Endothelial cell of umbilical vein (primary cell): Measurements from ENCODE around the gene ZBTB7B. TPM values are rescaled to one million over a fixed set of nuclear protein-coding genes. Genes with fewer than 3 reads are reported as not detected.

Source experiments
- BruUV-seq: library from RNA; stranded (reverse); fragments of 400-500 nt; replicated peaks from 2 replicates; lab custom pipeline; 2021; lab: Mats Ljungman, UMichigan
- CTCF ChIA-PET: fragments of 300-600, 350-600 bp; sonication (Branson Sonifier 250); formaldehyde crosslinking; loops from one replicate; lab custom pipeline; 2021; ENCODE audit warnings: antibody characterized with exemption, inconsistent platforms; lab: Charles Lee
- POLR2A ChIA-PET: fragments of 300-600, 350-600 bp; sonication (Branson Sonifier 250); formaldehyde crosslinking; loops from one replicate; lab custom pipeline; 2021; ENCODE audit warnings: antibody characterized with exemption, inconsistent platforms; lab: Charles Lee
- DNase-seq: peaks from one replicate; pipeline ENCODE4 v3.0.0-alpha.2; 2011; ENCODE audit warnings: low read depth, low spot score
- FAIRE-seq: peaks from 2 replicates; lab custom pipeline; 2011; peaks lifted over from hg19 to GRCh38; lab: Jason Lieb, UNC
- H2AFZ ChIP-seq: 2 replicates; pipeline ENCODE4 v1.6.0; 2012; ENCODE audit warnings: low read depth, low read length, control low read depth, inconsistent platforms
- H3K27ac ChIP-seq: 2 replicates; pipeline ENCODE4 v1.5.1; 2011; ENCODE audit warnings: low read depth, mild to moderate bottlenecking, control low read depth, low read length, moderate library complexity; ENCODE audit not compliant: insufficient read depth
- H3K27me3 ChIP-seq, 2 experiments: 2 replicates each; pipeline versions ENCODE4 v1.6.0 to v1.6.1; 2011; ENCODE audit warnings: low read length in 2 of 2, mixed read lengths in 1 of 2; ENCODE audit not compliant: control insufficient read depth in 2 of 2, insufficient read depth in 2 of 2
- H3K36me3 ChIP-seq, 2 experiments: 2 replicates in 1 of 2; 3 replicates in 1 of 2; pipeline ENCODE4 v1.5.1; 2011; ENCODE audit warnings: low read length in 2 of 2, mild to moderate bottlenecking in 1 of 2, moderate library complexity in 1 of 2; ENCODE audit not compliant: control insufficient read depth in 2 of 2, insufficient read depth in 2 of 2; ENCODE audit errors: extremely low read depth in 1 of 2
- H3K4me1 ChIP-seq: 3 replicates; pipeline ENCODE4 v1.5.1; 2011; ENCODE audit warnings: mild to moderate bottlenecking, low read length; ENCODE audit not compliant: control insufficient read depth, insufficient read depth; ENCODE audit errors: extremely low read depth
- H3K4me2 ChIP-seq: 2 replicates; pipeline ENCODE4 v1.6.1; 2011; ENCODE audit warnings: low read length, control low read depth, mixed read lengths; ENCODE audit not compliant: insufficient read depth
- H3K4me3 ChIP-seq, 3 experiments: fragments of 200-600 bp in 1 of 3; sonication (generic), shearing (Covaris generic) in 1 of 3; replicated peaks in 1 of 3; 2 replicates each; pipeline ENCODE4 v1.5.1; 2011 to 2016; ENCODE audit warnings: control low read depth in 3 of 3, low read length in 3 of 3, mild to moderate bottlenecking in 2 of 3, inconsistent platforms in 1 of 3, low read depth in 1 of 3, moderate library complexity in 1 of 3; ENCODE audit not compliant: insufficient read depth in 1 of 3
- H3K79me2 ChIP-seq: 2 replicates; pipeline ENCODE4 v1.6.0; 2012; ENCODE audit warnings: low read length, inconsistent platforms; ENCODE audit not compliant: control insufficient read depth, insufficient read depth
- H3K9ac ChIP-seq: replicated peaks from 2 replicates; pipeline ENCODE3; 2011; ENCODE audit warnings: low read length, control low read depth; ENCODE audit not compliant: insufficient read depth; ENCODE audit errors: extremely low read depth
- H3K9me1 ChIP-seq: replicated peaks from 3 replicates; pipeline ENCODE4 v1.6.0; 2011; ENCODE audit warnings: mild to moderate bottlenecking, low read length; ENCODE audit not compliant: control insufficient read depth, insufficient read depth; ENCODE audit errors: extremely low read depth
- H3K9me3 ChIP-seq: replicated peaks from 2 replicates; pipeline ENCODE4 v1.5.1; 2012; ENCODE audit warnings: low read length, inconsistent platforms; ENCODE audit not compliant: control insufficient read depth, insufficient read depth
- H4K20me1 ChIP-seq: replicated peaks from 2 replicates; pipeline ENCODE3; 2011; ENCODE audit warnings: mild to moderate bottlenecking, low read length; ENCODE audit not compliant: control insufficient read depth, insufficient read depth; ENCODE audit errors: extremely low read depth
- EZH2 ChIP-seq: IDR thresholded peaks from 2 replicates; pipeline ENCODE4 v1.6.1; 2012; ENCODE audit warnings: borderline replicate concordance, low read depth, mild to moderate bottlenecking, moderate library complexity, low read length, inconsistent platforms; ENCODE audit not compliant: severe bottlenecking
- FOS ChIP-seq: IDR thresholded peaks from 2 replicates; pipeline ENCODE4 v1.6.1; 2011; ENCODE audit warnings: mild to moderate bottlenecking, low read length, moderate library complexity, borderline replicate concordance; ENCODE audit not compliant: insufficient read depth
- GATA2 ChIP-seq: IDR thresholded peaks from 2 replicates; pipeline ENCODE4 v1.7.0; 2011; ENCODE audit warnings: low read depth, mild to moderate bottlenecking, moderate library complexity, mixed read lengths, low read length; ENCODE audit not compliant: insufficient read length, insufficient read depth
- JUN ChIP-seq: IDR thresholded peaks from 2 replicates; pipeline ENCODE4 v1.6.1; 2011; ENCODE audit warnings: borderline replicate concordance, low read depth; ENCODE audit not compliant: insufficient read length, insufficient read depth
- MYC ChIP-seq: IDR thresholded peaks from one replicate; pipeline ENCODE4 v1.6.1; 2011; ENCODE audit warnings: mild to moderate bottlenecking, low read depth, low read length
- POLR2A ChIP-seq: IDR thresholded peaks from 2 replicates; pipeline ENCODE4 v1.6.1; 2012; ENCODE audit warnings: low read depth, mild to moderate bottlenecking, control low read depth, low read length
- POLR2AphosphoS5 ChIP-seq: IDR thresholded peaks from 2 replicates; pipeline ENCODE4 v1.6.1; 2012; ENCODE audit warnings: low read depth, mild to moderate bottlenecking, control low read depth, low read length, moderate library complexity; ENCODE audit not compliant: insufficient read depth
- dilution Hi-C: fragments of 300-500 bp; cut with MboI; formaldehyde crosslinking; loops from one replicate; pipeline ENCODE4 v1.15.0; 2019; ENCODE audit warnings: low sequenced_read_pairs; ENCODE audit not compliant: extremely low pct_ligation_motif_present
- intact Hi-C: fragments of 100-400 bp; cut with micrococcal nuclease; formaldehyde crosslinking; loops from one replicate; pipeline ENCODE4 v1.10.0; 2022
- polyA plus RNA-seq, 4 experiments: library from polyadenylated mRNA; depleted of rRNA in 3 of 4; stranded (reverse) in 3 of 4; unstranded in 1 of 4; fragments of >200 nt; gene quantifications; 2 replicates each; pipeline versions ENCODE4 v1.2.1 to v1.2.3, GENCODE V29; 2011 to 2012; ENCODE audit warnings: missing spikeins in 1 of 4
- total RNA-seq: library from RNA; stranded (reverse); gene quantifications from 2 replicates; pipeline ENCODE4 v1.2.3, GENCODE V29; 2021
- TF ChIP-seq, protein P1 (sequence below), 2 donors: IDR thresholded peaks; 1 replicate in 1 of 2; 2 replicates in 1 of 2; pipeline ENCODE4 v1.5.1; 2011; ENCODE audit warnings: low read length in 2 of 2, mild to moderate bottlenecking in 2 of 2, moderate library complexity in 2 of 2, control low read depth in 1 of 2, inconsistent platforms in 1 of 2, low read depth in 1 of 2; ENCODE audit not compliant: insufficient read depth in 1 of 2; ENCODE audit errors: extremely low read depth in 1 of 2
- TF ChIP-seq, protein P2 (sequence below): IDR thresholded peaks from 2 replicates; pipeline ENCODE4 v1.6.1; 2011; ENCODE audit not compliant: insufficient read depth, insufficient read length

The ZBTB7B gene
- total and polyA plus RNA-seq, 2 donors (not counting 3 experiments of a cell fraction or from before 2014, with no cell fraction given): 20.0 to 26.2 TPM

DNA sequence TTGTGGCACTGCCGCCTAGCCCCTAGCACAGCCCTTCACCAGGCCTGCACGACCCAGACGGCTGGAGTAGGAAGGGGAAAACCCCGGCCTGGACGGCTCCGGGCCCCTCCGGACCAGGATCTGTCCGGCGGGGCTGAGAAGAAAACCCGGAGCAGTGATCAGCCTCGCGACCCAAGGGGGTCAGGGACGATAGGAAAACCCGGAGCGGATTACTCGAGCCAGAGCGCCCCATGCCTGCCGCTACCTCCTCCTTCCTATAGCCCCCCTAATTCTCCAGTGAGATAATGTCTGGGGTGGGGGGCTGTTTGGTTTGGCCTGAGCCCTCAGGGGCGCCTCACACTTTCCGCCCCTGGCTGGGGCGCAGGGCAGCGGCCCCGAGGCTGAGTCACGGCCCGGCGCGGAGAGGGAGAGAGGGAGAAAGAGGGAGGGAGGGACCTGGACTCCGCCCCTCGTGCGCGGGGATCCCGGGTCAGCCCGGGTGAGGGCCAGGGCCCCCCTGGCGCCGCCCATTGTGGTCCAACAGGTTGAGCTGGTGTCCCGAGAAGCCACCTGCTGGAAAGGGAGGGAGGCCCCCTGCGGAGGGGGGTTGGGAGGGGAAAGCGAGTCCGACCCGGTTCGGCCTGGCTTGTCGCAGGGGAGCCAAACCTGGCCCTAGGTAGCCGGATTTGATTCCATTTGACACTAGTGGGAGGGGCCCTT is 1.7 kb upstream of the ZBTB7B start:
- peak; percentile 88 for FAIRE-seq
- POLR2A ChIA-PET: interaction anchor here (1.0 kb wide), 1 partner anchor 28 kb away, joined by 3 read pairs; no protein-coding TSS in a partner anchor

More for the DNA sequence above, 1.7 kb upstream of the ZBTB7B start:
- Histone ChIP-seq H2AFZ (peak overlapping the region; percentile 62), H3K36me3 (no peaks in the 10 kb centered on the region), H4K20me1 (no peaks in the 10 kb centered on the region), H3K79me2 (peaks cover 9% of the 10 kb centered on the region), H3K9me1 (no peaks in the 10 kb centered on the region), H3K4me2 (peak overlapping the region; percentile 87), H3K4me3 (peak overlapping the region; percentile 57 to 94 (median 61)), H3K27ac (peak overlapping the region; percentile 73), H3K4me1 (peaks cover 25% of the 10 kb centered on the region), H3K27me3 (no peaks in the 10 kb centered on the region), H3K9me3 (no peaks in the 10 kb centered on the region), H3K9ac (peak overlapping the region; percentile 71)
- TF ChIP-seq GATA2: no peak
- no peak for TF ChIP-seq JUN
- peak; percentile 12 for TF ChIP-seq POLR2AphosphoS5
- TF ChIP-seq, protein P1, sequence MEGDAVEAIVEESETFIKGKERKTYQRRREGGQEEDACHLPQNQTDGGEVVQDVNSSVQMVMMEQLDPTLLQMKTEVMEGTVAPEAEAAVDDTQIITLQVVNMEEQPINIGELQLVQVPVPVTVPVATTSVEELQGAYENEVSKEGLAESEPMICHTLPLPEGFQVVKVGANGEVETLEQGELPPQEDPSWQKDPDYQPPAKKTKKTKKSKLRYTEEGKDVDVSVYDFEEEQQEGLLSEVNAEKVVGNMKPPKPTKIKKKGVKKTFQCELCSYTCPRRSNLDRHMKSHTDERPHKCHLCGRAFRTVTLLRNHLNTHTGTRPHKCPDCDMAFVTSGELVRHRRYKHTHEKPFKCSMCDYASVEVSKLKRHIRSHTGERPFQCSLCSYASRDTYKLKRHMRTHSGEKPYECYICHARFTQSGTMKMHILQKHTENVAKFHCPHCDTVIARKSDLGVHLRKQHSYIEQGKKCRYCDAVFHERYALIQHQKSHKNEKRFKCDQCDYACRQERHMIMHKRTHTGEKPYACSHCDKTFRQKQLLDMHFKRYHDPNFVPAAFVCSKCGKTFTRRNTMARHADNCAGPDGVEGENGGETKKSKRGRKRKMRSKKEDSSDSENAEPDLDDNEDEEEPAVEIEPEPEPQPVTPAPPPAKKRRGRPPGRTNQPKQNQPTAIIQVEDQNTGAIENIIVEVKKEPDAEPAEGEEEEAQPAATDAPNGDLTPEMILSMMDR (IDR thresholded peaks at IDR 0.05; ENCODE audit: extremely low read depth in 1 of 2, insufficient read depth in 1 of 2, low read depth in 1 of 2, low read length in 2 of 2): no peak
- no peak for TF ChIP-seq POLR2A
- no peak for TF ChIP-seq MYC
- peak; percentile 84 for TF ChIP-seq FOS
- TF ChIP-seq EZH2: no peak
- TF ChIP-seq, protein P2, sequence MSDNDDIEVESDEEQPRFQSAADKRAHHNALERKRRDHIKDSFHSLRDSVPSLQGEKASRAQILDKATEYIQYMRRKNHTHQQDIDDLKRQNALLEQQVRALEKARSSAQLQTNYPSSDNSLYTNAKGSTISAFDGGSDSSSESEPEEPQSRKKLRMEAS: no peak
- dilution Hi-C loops: no loop called here
- BruUV-seq: no TSS peak
- intact Hi-C loops: loop anchor here (1.0 to 5.0 kb wide), 2 partner anchors 60 to 444 kb away; partner anchors contain the start of gene UBE2Q1
- CTCF ChIA-PET: interaction anchor here (1.3 to 6.5 kb wide), 8 partner anchors 14 to 64 kb away, joined by 3 to 87 read pairs (median 12); partner anchors contain the start of genes ADAM15, CKS1B, PMVK and PYGO2
- peak; percentile 78 for DNase-seq
